Measurements from ENCODE around the gene KDELR1. TPM values are rescaled to one million over a fixed set of nuclear protein-coding genes. Genes with fewer than 3 reads are reported as not detected.

Gene KDELR1
- total RNA-seq, 6 experiments from 2014 or later = 354 to 455 (median 395) TPM

- no peak for DNase-seq
Observed at GRCh38 chr19:48385461-48386087, 5.8 kb downstream of the KDELR1 start.

GRCh38 chr19:48382286-48382685 is 9.1 kb downstream of the KDELR1 start:
- Mint-ChIP-seq H3K27ac (no peak overlapping the region), H3K27me3 (ENCODE audit: insufficient read depth) (no peaks in the 10 kb centered on the region; the same call in 1 of the 2 replicates), H3K4me3 (no peak overlapping the region)

More at GRCh38 chr19:48385461-48386087, 5.8 kb downstream of the KDELR1 start:
- Mint-ChIP-seq H3K4me1 (ENCODE audit: low read depth) (peaks cover 14% of the 10 kb centered on the region), H3K27ac (no peak overlapping the region), H3K4me3 (no peak overlapping the region), H3K36me3 (ENCODE audit: low read depth) (peaks cover 38% of the 10 kb centered on the region), H3K27me3 (ENCODE audit: insufficient read depth) (no peaks in the 10 kb centered on the region; the same call in 1 of the 2 replicates), H3K9me3 (no peaks in the 10 kb centered on the region)
- no peak for TF ChIP-seq CTCF (IDR thresholded peaks at IDR 0.05)

GRCh38 chr19:48381178-48381950 is 10.0 kb downstream of the KDELR1 start:
- Mint-ChIP-seq H3K27ac (no peak overlapping the region), H3K9me3 (no peaks in the 10 kb centered on the region), H3K36me3 (ENCODE audit: low read depth) (peaks cover 32% of the 10 kb centered on the region), H3K4me1 (ENCODE audit: low read depth) (no peaks in the 10 kb centered on the region), H3K27me3 (ENCODE audit: insufficient read depth) (no peaks in the 10 kb centered on the region; the same call in 1 of the 2 replicates), H3K4me3 (no peak overlapping the region)
- DNase-seq = no peak
- TF ChIP-seq CTCF (IDR thresholded peaks at IDR 0.05) = no peak

More at GRCh38 chr19:48382286-48382685, 9.1 kb downstream of the KDELR1 start:
- Mint-ChIP-seq H3K36me3 (ENCODE audit: low read depth) (peaks cover 32% of the 10 kb centered on the region), H3K4me1 (ENCODE audit: low read depth) (no peaks in the 10 kb centered on the region), H3K9me3 (no peaks in the 10 kb centered on the region)
- TF ChIP-seq CTCF (IDR thresholded peaks at IDR 0.05) = no peak
- DNase-seq = no peak

- TF ChIP-seq CTCF (IDR thresholded peaks at IDR 0.05) = no peak
- H3K9me3 Mint-ChIP-seq = no peaks in the 10 kb centered on the region
Observed at GRCh38 chr19:48379058-48379457, 12.3 kb downstream of the KDELR1 start.

GRCh38 chr19:48378194-48378570 is 13.2 kb downstream of the KDELR1 start:
- no peak for DNase-seq
- Mint-ChIP-seq H3K4me3 (no peak overlapping the region), H3K27ac (no peak overlapping the region), H3K9me3 (no peaks in the 10 kb centered on the region), H3K27me3 (ENCODE audit: insufficient read depth) (no peaks in the 10 kb centered on the region; the same call in 1 of the 2 replicates), H3K36me3 (ENCODE audit: low read depth) (peaks cover 18% of the 10 kb centered on the region), H3K4me1 (ENCODE audit: low read depth) (no peaks in the 10 kb centered on the region)
- no peak for TF ChIP-seq CTCF (IDR thresholded peaks at IDR 0.05)

More at GRCh38 chr19:48379058-48379457, 12.3 kb downstream of the KDELR1 start:
- Mint-ChIP-seq H3K36me3 (ENCODE audit: low read depth) (peaks cover 22% of the 10 kb centered on the region), H3K27me3 (ENCODE audit: insufficient read depth) (no peaks in the 10 kb centered on the region; the same call in 1 of the 2 replicates), H3K4me3 (no peak overlapping the region), H3K27ac (no peak overlapping the region), H3K4me1 (ENCODE audit: low read depth) (no peaks in the 10 kb centered on the region)
- DNase-seq = no peak

All from HFFc6 (cell line).